GM12801 (cell line): ENCODE measurements around the gene PPP1CA.

Source experiments
- TF ChIP-seq, protein P1 (sequence below): IDR thresholded peaks from one replicate; pipeline ENCODE4 v1.5.1; 2011; ENCODE audit warnings: control low read depth; ENCODE audit not compliant: insufficient read length; ENCODE audit errors: extremely low read depth

PPP1CA gene

DNA sequence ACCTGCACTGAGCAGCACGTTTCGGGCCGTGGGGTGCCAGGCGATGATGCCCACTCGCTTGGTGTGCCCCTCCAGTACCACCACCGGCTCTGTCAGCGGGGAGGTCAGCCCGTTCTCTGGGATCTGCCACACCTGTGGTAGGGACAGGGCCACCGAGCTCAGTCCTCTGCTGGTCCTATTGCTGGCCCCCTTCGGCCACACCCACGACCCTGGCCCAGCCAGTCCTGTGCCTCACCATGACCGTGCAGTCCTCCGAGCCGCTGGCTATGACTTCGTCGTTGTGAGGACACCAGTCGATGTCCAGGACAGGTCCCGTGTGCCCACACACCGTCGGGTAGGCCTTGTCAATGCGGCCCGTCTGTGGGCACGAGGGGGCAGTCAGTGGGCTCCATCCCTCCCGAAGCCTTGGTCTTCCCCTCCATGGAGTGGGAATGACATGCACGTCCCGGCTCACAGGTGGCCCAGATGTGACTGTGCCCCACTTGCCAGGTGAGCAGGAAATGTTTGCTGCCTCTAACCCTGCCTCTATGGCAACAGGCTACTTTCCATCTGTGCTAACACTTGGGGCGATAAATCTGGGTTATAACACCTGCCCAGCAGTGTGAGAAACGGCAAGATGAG lies 40.2 kb upstream of the PPP1CA start:
- TF ChIP-seq, protein P1, sequence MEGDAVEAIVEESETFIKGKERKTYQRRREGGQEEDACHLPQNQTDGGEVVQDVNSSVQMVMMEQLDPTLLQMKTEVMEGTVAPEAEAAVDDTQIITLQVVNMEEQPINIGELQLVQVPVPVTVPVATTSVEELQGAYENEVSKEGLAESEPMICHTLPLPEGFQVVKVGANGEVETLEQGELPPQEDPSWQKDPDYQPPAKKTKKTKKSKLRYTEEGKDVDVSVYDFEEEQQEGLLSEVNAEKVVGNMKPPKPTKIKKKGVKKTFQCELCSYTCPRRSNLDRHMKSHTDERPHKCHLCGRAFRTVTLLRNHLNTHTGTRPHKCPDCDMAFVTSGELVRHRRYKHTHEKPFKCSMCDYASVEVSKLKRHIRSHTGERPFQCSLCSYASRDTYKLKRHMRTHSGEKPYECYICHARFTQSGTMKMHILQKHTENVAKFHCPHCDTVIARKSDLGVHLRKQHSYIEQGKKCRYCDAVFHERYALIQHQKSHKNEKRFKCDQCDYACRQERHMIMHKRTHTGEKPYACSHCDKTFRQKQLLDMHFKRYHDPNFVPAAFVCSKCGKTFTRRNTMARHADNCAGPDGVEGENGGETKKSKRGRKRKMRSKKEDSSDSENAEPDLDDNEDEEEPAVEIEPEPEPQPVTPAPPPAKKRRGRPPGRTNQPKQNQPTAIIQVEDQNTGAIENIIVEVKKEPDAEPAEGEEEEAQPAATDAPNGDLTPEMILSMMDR, result no peak

DNA sequence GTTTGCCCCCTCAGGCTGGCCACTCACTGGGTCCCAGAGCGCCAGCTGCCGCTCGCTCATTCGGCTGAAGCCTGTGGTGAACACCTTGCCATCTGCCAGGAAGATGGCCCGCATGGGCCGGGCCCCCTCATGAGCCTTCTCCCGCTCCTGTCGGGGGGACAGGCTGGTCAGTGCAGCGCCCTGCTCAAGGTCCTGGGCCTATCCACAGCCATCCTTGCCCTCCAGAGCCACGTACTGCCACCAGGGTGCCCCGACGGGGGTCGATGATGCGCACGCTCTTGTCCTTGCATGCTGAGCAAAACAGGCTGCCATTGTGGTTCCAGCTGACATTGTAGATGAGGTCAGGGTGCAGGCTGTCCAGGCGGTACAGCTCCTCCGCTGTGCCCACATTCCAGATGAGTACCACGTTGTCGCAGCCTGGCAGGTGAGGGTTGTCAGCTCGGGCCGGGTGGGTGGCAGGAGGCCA lies 39.5 kb upstream of the PPP1CA start:
- TF ChIP-seq, protein P1, result no peak

DNA sequence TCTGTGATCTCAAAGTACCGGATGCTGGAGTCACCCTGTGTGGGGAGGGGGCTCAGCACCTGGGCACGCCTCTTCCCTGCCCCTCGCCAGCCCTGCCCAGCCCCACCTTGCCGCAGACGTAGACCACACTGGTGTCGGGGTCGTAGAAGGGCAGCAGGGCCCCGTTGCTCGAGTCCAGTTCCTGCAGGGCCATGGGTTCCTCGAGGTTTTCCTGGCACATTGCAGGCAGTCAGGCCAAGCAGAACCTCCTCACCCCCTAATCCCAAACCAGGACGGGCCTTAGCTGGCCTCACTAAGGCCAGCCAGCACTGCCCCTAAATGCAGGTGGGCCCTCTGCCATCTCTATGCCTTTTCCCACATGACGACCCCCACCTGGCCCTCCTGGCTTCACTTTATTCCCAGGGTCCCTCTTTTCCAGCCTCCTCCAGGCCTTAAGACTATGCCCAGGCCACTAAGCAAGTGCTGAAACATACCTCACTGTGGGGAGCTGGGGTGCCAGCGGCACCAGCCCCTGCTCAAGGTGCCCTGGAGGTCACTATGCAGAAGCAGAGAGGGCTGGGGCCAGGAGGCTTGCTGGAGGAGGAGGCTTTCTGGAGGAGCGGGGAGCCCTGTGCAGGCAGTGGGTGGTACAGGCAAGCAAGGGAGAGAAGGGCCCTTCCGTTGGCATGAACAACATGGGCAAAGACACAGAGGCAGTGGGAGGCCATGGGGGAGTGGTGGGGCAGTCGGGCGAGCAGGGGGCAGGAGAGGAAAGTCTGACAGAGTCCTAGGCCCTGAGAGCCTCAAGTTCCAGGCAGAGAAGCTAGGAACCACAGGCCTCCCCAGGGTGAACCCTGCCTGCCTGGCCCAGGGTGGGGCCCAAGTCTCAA lies 38.8 kb upstream of the PPP1CA start:
- TF ChIP-seq, protein P1, result no peak

DNA sequence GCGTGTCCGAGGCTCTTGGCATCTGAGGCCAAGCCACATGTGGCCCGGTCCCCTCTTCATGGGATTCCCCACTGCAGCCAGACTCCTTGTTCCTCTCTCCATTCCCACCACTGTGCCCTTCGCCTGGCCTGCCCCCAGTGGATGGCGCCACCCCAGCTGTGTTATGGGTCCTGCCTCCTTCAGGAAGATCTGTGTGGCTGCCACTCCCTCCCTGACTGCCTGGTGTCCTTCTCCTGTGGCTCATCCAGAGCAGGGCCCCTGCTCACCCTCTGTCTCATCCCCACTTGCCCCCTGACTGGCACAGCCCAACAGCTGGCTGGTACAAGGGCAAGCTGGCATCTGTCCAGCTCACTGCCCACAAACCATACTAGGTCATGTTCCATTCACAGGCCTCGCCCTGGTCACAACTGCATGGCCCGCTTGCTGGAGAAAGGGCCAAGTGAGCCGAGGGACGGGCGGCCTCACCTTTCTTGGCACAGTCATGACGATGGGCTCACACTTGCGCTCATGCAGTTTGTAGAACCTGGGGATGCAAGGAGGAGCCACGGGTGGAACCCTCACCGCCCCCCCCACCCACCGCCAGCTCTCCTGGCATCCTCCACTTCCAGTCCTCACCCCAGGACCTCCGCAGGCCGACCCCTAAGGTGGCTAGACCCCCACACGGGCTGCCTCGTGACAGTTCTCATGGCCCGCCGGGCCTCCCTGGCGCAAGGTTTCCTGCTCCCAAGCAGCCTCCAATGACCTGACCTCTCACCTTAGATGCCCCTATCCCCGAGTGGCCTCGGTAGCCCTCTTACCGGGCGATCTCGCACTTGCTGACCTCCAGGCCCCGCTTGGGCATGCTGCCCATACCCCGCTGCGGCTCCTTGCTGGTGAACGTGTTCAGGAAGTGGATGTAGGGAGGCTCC lies 37.9 kb upstream of the PPP1CA start:
- TF ChIP-seq, protein P1, result no peak

DNA sequence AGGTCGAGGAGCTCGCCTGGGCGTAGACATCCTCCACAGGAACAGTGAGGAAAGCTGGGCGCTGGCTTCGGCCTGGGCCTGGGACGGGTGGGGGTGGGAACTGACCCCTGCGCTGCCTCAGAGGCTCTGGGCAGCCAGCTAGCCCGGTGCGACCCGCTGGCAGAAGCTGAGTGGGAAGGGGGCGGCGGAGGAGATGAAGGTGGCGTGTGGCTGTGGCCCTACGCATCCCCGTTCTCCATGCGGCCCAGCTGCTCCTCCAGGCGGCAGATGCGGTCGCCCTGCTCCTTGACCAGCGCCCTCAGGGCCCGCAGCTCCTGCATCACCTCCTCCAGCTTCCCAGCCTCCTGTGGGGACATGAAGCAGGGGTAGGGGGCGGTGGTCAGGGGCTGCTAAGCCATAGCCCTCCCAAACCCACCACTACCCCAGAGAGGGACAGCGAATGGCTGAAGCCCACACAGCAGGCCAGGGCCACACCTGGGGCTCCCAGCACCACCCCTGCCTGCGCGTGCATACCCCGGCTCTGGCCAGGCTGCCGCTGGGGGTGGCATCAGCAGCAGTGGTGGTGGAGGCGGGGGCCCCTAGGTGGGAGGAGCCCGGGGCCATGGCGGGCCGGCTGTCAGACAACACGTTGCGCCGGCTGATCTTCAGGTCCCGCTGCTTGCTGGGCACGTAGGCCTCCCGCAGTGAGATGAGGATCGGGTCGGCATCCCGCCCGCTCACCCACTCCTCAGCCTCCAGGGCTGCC lies 36.7 kb upstream of the PPP1CA start:
- TF ChIP-seq, protein P1, result no peak

DNA sequence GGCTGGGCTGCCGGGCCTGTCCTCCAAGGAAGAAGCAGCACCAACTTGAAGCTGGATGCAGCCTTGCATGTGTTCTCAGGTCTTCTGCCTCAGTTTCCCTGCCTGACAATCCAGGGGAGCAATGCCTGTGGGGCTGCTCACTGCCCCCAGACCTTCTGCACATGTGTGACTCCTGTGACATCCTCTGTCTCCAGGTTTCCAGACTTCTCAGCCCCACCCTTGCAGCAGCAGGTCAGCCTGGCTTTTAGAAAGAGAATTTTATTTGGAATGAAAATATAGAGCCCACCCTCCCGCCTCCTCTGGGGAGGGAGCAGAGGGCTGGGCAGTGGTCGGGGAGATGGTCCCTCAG lies 36.1 kb upstream of the PPP1CA start:
- TF ChIP-seq, protein P1, result no peak
